GM21529 (cell line): ENCODE data around the gene C5orf47.
A peak's percentile ranks its signal among the peaks of the same experiment; 100 is the strongest.
"Not testable (repeated sequence)": the region's sequence is repeated elsewhere in the genome, so short reads cannot be mapped to it uniquely, and the experiment has no call there.

Experiments
- ATAC-seq: cut with Tn5 transposase; IDR thresholded peaks from one replicate; pipeline ENCODE4 v1.9.1; 2021; ENCODE audit not compliant: unreplicated experiment

C5orf47 gene

DNA sequence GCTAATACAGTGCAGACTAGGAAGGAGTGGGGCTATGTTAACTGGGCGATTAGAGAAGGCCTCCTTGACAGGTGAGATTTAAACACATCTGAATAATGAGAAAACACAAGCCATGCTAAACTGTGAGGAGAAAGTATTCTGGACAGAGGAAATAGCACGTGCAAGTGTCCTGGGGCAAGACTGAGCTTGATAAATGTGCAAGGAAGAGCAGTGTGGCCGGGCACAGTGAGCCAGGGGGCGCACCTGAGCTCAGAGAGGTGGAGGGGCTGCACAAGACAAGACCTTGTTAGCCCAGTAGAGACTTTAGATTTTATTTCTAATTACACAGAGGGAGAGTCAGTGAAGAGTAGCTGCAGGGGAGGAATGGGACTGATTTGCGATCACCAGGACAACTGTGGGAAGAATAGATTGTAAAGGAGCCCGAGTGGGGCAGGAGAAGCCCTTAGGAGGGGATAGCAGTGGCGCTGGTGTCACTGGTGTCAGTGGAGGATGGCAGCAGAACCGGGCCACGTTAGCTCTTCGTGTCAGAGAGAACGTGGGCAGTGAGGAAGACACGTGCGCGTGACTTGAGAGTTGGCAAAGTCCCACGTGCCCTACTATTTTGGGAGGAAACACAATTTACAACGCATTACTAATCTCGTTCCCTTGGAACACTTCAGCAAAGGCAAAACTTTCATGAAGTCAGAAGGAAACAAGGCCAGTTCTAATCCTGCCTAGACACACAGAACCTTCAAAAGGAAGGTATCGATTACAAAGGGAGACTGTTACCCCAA, 17.9 kb upstream of the C5orf47 start:
- no peak for ATAC-seq

DNA sequence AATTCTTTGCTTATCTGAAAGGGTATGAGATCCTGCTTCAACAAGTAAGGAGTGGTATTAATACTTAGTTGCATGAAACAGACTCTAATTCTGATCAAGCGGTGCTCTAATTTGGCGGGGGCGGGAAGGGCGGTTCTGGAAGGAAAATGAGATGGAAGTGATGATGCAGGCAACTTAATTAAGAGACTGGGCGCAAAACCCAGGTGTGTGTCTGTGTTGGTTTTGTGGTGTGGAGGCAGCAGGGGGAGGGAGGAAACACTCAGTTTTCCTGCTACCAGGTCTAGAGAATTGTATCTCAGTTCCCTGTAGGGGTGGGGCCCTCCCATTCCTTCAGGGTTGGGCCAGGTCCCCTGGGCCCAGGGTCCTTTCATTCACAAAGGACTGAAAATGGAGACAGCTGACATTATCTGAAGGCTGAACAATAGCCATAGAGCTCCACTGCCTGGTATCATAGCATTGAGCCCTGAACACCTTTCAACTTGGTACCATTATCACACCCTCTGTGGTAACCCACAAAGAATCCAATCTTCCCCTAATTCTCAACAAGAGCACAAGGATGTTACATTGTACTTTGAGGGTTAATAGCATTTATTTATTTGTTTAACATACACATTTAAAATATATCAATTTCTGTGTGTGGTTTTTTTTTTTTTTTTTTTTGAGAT, 17.2 kb upstream of the C5orf47 start:
- no peak for ATAC-seq

DNA sequence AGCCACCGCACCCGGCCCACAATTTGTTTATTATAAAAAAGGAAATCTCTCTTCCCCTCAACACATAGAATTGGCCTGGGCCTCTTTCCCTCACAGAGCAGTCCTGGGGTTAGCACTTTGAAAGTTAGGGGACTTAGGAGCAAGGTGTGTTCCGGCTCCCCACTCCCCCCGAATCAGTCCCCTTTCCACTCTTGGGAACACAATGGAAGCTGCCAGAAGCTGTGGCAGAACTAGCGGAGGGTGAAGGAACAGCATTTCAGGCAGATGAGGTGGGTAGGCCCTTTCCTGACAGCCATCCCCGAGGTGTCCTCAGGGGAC, 16.4 kb upstream of the C5orf47 start:
- ATAC-seq = no peak

DNA sequence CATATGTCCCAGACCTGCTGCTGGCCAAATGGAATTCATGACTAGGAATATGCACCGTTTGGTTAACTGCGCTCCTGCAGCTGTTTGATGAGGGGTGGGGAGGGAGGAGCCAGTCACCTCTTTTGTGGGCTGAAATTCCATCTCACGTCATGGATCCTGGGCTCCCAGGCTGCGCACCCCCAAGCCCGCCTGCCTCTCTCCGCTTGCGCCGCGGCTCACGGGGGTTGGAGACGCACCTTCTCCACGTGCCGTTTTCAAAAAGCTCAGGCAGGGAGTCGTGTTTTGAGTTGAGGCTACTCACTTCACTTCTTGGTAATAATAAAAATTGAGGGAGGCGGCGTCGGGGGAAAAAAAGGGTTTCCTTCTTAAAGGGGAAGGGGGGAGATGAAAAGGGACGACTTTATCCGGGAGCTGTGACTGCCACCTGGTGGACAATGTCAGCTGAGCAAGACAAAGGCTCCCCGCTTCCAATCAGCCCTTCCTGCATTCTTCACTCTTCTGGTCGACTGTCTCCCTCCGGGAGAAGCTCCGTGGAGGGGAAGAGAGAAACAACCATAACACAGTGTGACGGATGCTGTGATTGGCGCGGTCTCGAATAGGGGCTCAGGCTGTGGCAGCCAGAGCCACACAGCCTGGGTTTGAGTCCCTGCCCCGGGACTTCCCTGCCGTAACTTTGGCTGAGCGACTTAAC, 15.9 kb upstream of the C5orf47 start:
- ATAC-seq = peak; percentile 76

DNA sequence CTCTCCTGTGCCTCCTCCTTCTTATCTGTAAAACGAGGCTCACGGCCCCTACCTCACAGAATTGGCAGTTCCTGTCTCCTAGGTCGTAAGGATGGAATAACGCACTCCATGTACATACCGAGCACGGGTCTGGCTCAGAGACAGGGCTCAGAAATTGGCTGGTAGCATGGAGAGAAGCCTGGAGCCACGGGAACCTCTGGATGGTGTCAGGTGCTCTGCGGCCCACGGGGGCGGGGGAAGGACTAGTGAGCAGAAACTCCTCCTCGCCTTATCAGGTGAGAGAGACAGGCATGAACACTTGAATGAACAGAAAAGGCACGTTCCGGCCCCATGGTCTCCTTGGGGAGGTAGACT, 15.4 kb upstream of the C5orf47 start:
- ATAC-seq = peak; percentile 19

DNA sequence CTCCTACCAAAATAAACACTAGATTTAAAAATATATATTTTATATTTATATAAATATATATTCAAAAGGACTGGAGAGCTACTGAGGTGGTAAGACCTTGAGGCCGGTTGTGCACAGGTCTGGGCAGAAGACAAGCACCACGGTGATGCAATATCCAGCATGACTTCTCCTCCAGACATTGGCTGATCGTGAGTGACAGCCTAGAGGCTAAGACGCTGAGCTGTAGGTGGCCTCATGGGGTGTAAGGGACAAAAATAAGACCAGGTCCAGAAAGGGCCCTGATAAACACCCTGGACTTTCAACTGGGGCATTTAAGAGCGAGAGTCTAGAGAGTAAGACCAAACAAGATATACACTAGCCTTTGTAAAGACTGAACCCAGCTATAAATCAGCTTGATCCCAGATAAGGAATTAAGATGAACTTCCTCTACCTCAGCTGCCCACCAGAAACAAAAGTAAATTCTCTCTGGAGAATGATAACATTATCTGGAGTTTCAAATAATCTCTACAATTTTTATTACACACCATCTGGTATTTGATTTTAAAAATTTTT, 14.2 kb upstream of the C5orf47 start:
- no peak for ATAC-seq

DNA sequence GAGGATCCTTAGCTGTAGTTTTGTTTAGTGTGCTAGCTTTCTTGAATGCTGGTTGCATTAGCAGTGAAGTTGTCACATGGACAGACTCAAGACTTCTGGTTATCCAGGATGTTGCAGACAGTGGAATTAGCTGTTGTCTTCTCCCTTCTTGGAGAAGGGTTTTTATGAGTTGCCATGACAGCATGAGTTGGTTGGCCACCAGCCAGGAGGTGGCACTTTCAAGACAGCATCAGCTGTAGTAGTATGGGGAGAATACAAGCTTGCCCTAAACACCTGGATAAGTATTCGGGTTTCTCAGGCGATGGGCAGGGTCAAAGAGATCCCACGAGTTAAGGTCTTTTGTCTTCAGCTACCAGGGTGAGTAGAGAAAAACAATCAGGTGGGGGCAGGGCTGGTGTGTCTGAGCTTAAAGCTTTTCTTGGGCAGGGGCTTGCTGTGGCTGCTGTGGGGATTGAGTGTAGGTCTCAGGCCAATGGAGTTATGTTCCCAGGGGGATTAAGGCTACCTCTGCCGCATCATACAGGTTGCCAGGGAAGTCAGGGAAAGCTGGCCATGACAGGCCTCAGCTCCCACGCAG, 7.7 kb upstream of the C5orf47 start:
- no peak for ATAC-seq

DNA sequence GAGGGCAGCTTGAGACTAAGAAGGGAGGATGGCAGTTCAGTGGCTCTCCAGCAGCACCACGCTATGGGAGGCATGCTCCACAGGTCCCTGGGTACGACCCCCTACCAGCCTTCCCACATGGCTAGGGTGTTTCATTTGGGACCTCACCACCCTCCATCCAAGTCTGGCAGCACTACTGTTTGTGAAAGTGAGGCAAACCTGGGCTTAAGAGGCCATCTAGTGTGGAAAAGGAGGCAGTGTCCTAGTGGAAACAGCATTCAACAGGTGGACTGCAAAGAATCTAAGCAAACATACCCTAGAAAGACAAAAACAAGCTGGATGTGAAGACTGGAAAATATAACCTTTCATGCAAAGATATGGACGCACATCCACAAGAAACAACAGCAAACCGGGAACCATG, 4.8 kb upstream of the C5orf47 start:
- ATAC-seq = no peak

DNA sequence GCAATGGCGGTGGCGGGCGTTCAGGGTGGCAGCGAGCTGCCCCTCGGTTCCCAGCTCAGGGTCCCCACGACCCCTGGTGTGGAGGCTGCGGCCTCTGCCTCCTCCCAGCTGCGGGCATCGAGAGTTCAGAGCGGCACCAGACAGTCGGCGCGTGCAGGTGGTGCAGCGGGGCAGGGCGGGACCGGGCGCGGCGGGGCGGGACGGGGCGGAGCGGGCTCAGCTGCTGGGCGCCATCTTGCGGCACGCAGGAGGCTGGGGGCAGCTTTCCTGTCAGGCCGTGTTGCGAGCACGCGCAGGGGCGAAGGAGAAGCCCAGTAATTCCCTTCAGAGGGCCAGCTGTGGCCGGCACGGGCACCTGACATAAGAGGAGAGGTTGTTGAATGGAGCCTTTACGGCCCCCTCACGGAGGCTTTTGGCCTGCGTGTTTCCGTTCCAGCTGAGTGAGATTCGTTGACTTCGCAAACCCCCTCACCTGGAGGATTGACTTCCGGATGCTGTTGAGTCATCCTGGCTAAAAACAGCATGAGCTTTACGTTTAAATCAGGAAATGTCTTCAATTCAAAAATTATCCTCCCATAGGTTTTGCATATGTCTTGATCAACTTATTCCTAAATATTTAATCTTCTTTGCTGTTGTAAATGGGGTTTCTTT, 587 bp downstream of the C5orf47 start:
- no peak for ATAC-seq

DNA sequence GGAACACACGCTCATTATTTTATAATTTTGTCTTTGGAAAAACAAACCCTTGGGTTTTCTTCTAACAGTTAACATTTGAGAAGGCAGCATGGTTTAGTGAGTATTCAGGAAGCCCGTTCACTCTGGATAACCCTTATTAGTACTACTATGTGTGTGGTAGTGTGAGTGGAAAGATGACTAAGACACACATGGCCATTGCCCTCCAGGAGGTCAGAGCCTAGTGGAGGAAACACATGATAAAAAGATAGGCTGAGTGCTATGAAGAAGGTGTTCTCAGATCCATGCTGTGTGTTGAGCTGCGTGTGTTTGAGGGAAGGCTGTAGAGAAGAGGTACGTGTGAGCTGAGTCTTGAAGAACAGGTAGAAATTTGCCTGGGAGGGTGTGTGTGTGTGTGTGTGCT, 8.4 kb downstream of the C5orf47 start:
- no peak for ATAC-seq

DNA sequence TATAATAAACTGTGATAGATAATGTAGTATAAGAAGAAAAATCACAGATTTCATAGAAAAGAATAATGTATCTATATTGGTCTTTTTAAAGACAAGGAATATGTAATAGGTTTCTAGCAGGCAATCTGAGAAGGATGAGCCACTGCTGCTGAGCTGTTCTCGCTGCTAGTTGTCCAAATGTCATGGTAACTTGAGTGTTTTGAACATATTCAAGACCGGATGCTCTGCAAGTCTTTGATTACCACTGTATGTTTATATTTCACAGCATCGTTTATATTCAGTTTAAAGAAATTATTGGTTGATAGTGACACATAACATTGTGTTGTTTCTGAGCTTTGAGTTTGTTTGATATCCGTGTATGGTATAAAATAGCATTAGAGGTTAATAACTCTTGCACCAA, 9.6 kb downstream of the C5orf47 start:
- ATAC-seq = no peak

DNA sequence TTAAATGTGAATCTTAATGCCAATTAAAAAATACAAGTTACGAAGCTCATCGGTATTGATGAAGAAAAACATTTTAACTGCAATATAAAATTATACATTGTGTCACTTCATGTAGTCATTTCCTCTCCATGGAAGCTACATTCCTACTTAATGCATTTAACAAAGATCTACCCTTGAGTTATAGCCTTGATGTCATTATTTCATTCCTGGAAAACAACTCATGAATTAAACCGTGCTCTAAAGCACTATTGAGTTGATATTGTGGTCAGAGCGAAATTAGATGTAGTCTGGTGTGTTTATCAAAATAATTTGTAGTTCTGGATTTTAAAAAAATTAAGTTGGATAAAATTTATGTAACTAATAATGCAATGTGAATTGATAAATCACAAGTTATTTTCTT, 11.1 kb downstream of the C5orf47 start:
- no peak for ATAC-seq

DNA sequence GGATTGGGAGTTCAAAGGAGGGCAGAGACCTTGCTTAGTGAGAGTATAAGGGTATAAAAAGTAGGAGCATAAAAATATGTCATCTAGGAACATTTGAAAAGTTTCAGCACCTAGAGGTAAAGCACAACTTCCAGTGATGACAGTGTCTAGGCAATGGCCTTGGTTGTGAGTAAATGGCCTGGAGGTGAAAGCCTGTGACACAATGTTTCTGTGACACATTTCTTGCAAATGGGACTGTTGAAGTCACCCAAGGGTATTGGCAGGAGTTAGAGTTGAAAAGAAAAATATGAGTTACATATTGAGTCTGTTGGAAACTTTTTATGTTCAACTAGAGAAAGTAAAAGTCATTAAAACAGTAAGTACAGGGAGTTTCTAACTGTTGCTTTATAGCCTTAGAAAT, 14.8 kb downstream of the C5orf47 start:
- ATAC-seq = no peak

DNA sequence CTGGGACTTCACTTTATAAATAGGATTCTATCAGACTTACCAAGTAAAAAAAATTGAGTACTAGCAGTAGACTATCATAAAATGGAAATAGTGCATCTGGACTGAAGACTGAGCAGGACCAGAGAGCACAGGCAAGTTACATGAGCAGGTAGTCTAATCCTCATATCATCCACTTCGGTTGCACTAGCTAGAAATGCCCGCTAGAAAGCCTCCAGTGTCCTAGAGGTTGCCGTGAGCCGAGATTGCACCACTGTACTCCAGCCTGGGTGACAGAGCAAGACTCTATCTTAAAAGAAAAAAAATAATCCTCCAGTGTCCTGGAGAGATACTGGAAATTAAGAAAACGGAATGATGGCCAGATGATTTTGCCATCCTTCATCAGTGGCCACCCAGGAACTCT, 20.0 kb downstream of the C5orf47 start:
- ATAC-seq = no peak

DNA sequence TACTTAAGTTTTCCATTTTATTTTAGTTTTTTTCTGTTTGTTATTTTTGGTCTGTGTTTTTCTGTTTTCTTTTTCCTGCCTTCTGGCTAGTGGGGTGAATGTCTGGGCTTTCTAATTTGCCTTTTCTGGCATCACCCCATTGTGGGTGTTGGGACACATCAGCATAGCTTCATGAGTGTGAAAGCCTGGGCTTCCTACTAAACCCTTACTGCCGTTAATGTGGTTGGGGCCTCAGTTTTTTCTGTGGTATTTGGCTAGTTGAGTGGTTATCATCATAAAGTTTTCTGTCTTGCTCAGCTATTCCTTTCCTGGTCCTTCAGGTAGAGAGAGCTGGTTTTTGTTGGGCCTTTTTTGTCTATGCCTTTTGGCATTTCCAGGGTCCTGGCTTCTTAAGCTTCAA, 21.4 kb downstream of the C5orf47 start:
- no peak for ATAC-seq

DNA sequence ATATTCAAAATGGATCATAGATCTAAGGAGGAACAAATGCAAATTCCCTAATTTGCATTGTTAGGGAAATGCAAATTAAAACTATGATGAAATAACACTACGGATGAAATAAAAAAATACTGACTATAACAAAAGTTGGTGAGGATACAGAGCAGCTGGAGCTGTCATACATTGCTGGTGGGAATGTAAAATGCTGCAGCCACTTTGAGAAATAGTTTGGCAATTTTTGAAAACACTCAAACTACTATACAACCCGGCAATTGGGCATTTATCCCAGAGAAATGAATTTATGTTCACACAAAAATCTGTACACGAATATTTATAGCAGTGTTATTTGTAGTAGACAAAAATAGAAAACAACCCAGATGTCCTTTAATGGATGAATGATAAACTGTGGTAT, 22.5 kb downstream of the C5orf47 start:
- ATAC-seq = no peak

DNA sequence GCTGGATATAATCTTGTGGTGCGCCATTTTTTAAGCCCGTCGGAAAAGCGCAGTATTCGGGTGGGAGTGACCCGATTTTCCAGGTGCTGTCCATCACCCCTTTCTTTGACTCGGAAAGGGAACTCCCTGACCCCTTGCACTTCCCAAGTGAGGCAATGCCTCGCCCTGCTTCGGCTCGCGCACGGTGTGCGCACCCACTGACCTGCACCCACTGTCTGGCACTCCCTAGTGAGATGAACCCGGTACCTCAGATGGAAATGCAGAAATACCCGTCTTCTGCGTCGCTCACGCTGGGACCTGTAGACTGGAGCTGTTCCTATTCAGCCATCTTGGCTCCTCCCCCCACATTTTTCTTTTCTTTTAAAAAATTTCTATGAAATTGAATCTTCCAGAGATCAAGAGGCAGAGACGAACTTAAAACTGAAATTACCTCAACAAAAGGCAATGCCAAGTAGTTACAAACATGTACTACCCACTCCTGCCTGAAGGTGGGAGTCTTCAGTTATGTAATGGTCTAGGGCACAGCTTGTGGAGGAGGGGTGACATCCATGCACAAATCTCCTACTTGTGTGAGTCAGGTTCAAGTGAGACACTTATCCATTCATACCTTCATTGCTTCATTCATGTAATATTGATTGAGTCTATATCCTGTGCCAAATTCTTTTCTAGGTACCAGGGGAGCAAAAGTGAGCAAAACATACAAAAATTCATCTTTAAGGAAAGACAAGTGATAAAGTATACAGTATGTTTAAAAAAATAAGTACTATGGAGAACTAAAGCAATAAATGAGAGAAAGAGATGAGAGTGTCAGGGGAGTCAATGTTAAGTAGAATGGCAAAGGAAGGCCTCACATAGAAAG, 31.3 kb downstream of the C5orf47 start:
- not testable (repeated sequence) for ATAC-seq

DNA sequence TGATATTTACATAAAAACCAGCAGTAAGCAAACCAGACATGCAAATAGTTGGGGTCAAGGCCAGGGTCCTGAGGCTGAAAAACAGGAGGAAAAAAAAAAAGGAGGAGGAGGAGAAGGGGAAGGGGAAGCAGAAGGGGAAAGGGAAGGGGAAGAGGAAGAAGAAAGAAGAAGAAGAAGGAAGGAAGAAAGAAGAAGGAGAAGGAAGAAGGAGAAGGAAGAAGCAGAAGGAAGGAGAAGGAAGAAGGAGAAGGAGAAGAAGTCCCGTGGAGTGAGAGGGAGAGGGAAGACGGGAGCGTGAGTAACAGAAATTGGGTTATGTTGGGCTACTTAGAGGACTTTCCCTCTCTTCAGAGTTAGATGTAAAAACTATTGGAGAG, 31.9 kb downstream of the C5orf47 start:
- no peak for ATAC-seq

DNA sequence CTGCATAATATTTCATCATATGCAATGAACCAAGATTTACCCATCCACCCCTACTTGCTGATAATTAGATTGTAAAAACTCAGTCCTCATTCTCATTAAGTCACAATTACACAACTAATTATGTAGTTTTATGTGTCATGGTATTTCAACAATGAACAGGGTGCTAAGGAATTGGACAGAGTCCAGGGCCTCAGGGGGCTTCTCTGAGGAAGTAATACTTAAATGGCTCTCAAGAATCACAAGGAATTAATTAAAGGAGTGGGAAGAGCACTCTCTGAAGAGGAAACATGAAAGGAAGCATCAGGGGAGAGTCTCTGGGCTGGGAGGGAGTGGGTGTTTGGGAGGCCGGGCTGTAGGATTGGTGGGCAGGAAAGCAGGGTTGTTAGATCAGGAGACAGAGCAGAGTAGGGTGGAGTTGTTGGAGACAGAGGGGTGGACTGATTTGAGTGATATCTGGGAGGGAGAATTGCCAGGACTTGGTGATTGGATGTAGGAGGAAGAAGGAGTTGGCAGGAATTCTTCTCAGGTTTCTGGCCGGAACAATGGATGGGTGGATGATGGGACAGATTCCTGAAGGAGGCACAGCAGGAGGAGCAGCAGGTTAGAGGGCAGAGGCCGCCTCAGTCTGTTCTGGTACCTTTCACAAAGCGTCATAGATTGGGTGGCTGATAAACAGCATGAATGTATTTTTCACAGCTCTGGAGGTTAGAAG, 33.6 kb downstream of the C5orf47 start:
- ATAC-seq = no peak

DNA sequence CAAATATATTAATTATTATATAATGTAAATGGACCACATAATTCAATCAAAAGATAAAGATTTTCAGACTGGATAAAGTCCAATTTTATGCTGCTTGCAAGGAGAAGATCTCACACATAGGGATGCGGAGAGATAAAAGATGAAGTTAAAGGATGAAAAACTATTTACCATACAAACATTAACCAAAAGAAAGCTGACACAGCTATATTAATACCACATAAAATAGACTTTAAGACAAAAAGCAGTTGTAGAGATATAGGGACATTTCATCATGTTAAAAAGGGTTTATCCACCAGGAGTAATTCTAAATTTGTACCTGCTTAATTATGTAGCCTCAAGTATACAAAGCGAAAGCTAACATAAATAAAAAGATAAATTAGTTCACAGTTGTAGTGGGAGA, 41.3 kb downstream of the C5orf47 start:
- ATAC-seq = no peak
